Esophagus muscularis mucosa (tissue), 4 donors: ENCODE data around the gene SLC38A2. TPM values are rescaled to one million over a fixed set of nuclear protein-coding genes. Genes with fewer than 3 reads are reported as not detected.

Source experiments
- DNase-seq: peaks from one replicate; pipeline ENCODE4 v3.0.0-alpha.2; 2017; ENCODE audit errors: extremely low spot score
- H3K27ac ChIP-seq, 4 donors: fragments of 200-600 bp; sonication (generic); replicated peaks in 1 of 4; 1 replicate in 3 of 4; 2 replicates in 1 of 4; pipeline ENCODE4 v1.5.1; 2016 to 2019; ENCODE audit warnings: mild to moderate bottlenecking in 1 of 4
- H3K27me3 ChIP-seq, 4 donors: fragments of 200-600 bp; sonication (generic); one replicate each; pipeline versions ENCODE4 v1.5.1 to v1.6.0; 2016 to 2019
- H3K36me3 ChIP-seq, 4 donors: fragments of 200-600 bp; sonication (generic); one replicate each; pipeline ENCODE4 v1.5.1; 2016 to 2019
- H3K4me1 ChIP-seq, 4 donors: fragments of 200-600 bp; sonication (generic); one replicate each; pipeline ENCODE4 v1.5.1; 2016 to 2019
- H3K4me3 ChIP-seq, 4 donors: fragments of 200-600 bp; sonication (generic); 1 replicate in 2 of 4; 2 replicates in 2 of 4; pipeline ENCODE4 v1.5.1; 2016 to 2019; ENCODE audit warnings: mild to moderate bottlenecking in 4 of 4, moderate library complexity in 1 of 4
- H3K9me3 ChIP-seq, 4 donors: fragments of 200-600 bp; sonication (generic); 1 replicate in 3 of 4; 2 replicates in 1 of 4; pipeline ENCODE4 v1.5.1; 2016 to 2019
- CTCF ChIP-seq, 3 experiments: fragments of 200-600 bp in 2 of 3; fragments of 450-650 bp in 1 of 3; sonication (generic) in 2 of 3; IDR thresholded peaks; one replicate each; pipeline ENCODE4 v1.5.1; 2017 to 2019; ENCODE audit warnings: antibody characterized with exemption in 3 of 3, mild to moderate bottlenecking in 2 of 3, moderate library complexity in 1 of 3
- EP300 ChIP-seq: sonication (generic); formaldehyde crosslinking; IDR thresholded peaks from one replicate; pipeline ENCODE4 v1.6.1; 2017; ENCODE audit warnings: antibody characterized with exemption
- POLR2A ChIP-seq: fragments of 450-650 bp; IDR thresholded peaks from one replicate; pipeline ENCODE4 v1.6.1; 2017; ENCODE audit warnings: antibody characterized with exemption, moderate library complexity, mild to moderate bottlenecking, low read depth
- POLR2AphosphoS5 ChIP-seq, 2 donors: sonication (generic); formaldehyde crosslinking; IDR thresholded peaks; one replicate each; pipeline ENCODE4 v1.6.1; 2017; ENCODE audit warnings: antibody characterized with exemption in 2 of 2
- WGBS: methylation state at CpG from one replicate; pipeline ENCODE4 v1.1.5; 2018; 5-methylcytosine and 5-hydroxymethylcytosine counted together
- intact Hi-C: fragments of 100-400 bp; cut with DNase I; formaldehyde crosslinking; loops from one replicate; pipeline ENCODE4 v1.15.1; 2023
- total RNA-seq, 4 donors: library from RNA; depleted of rRNA; stranded (reverse); fragments of >200 nt; gene quantifications; one replicate each; pipeline versions ENCODE4 v1.1.0 to v1.2.1, GENCODE V29; 2016

SLC38A2 gene
- total RNA-seq, 4 donors from 2014 or later: 177 to 241 (median 225) TPM

GRCh38 chr12:46412857-46413256, 40.3 kb upstream of the SLC38A2 start:
- WGBS: 65% methylated on average over 4 of the region's 4 CpGs
- Histone ChIP-seq H3K9me3 (no peaks in the 10 kb centered on the region), H3K4me3 (no peak overlapping the region), H3K27me3 (no peaks in the 10 kb centered on the region), H3K36me3 (no peaks in the 10 kb centered on the region), H3K4me1 (peaks cover 4 to 24% (median 15%) of the 10 kb centered on the region in 4 donors), H3K27ac (no peak overlapping the region)
- intact Hi-C loops: no loop called here
- DNase-seq: no peak
- TF ChIP-seq POLR2A (no peak), POLR2AphosphoS5 (IDR thresholded peaks at IDR 0.05) (no peak), EP300 (no peak), CTCF (IDR thresholded peaks at IDR 0.05) (no peak)

GRCh38 chr12:46410495-46410894, 37.9 kb upstream of the SLC38A2 start:
- TF ChIP-seq EP300: no peak
- no peak for TF ChIP-seq CTCF (IDR thresholded peaks at IDR 0.05)
- TF ChIP-seq POLR2A: no peak
- TF ChIP-seq POLR2AphosphoS5 (IDR thresholded peaks at IDR 0.05): no peak
- H3K27ac ChIP-seq: no peak overlapping the region
- 74% methylated on average over 3 of the region's 3 CpGs for WGBS

GRCh38 chr12:46409974-46410373, 37.4 kb upstream of the SLC38A2 start:
- WGBS: 93% methylated on average over 1 of the region's 1 CpG
- no peak overlapping the region for H3K27ac ChIP-seq
- no peak overlapping the region for H3K4me3 ChIP-seq
- intact Hi-C loops: no loop called here
- peaks cover 4 to 24% (median 15%) of the 10 kb centered on the region in 4 donors for H3K4me1 ChIP-seq
- H3K27me3 ChIP-seq: no peaks in the 10 kb centered on the region
- TF ChIP-seq POLR2AphosphoS5 (IDR thresholded peaks at IDR 0.05) (no peak), CTCF (IDR thresholded peaks at IDR 0.05) (no peak), POLR2A (no peak), EP300 (no peak)
- no peaks in the 10 kb centered on the region for H3K36me3 ChIP-seq
- H3K9me3 ChIP-seq: no peaks in the 10 kb centered on the region
- DNase-seq: no peak

More at GRCh38 chr12:46410495-46410894, 37.9 kb upstream of the SLC38A2 start:
- Histone ChIP-seq H3K4me3 (no peak overlapping the region), H3K9me3 (no peaks in the 10 kb centered on the region), H3K27me3 (no peaks in the 10 kb centered on the region), H3K4me1 (peaks cover 4 to 24% (median 15%) of the 10 kb centered on the region in 4 donors), H3K36me3 (no peaks in the 10 kb centered on the region)
- no peak for DNase-seq
- intact Hi-C loops: no loop called here

- intact Hi-C loops: no loop called here
- 75% methylated on average over 3 of the region's 3 CpGs for WGBS
- H3K27me3 ChIP-seq: no peaks in the 10 kb centered on the region
- no peak overlapping the region for H3K4me3 ChIP-seq
- peaks cover 4 to 28% (median 15%) of the 10 kb centered on the region in 4 donors for H3K4me1 ChIP-seq
- H3K36me3 ChIP-seq: no peaks in the 10 kb centered on the region
- H3K9me3 ChIP-seq: no peaks in the 10 kb centered on the region
- no peak for TF ChIP-seq CTCF (IDR thresholded peaks at IDR 0.05)
- no peak for TF ChIP-seq POLR2AphosphoS5 (IDR thresholded peaks at IDR 0.05)
- no peak for TF ChIP-seq POLR2A
- no peak for TF ChIP-seq EP300
- H3K27ac ChIP-seq: no peak overlapping the region
- DNase-seq: no peak
Measured at GRCh38 chr12:46409342-46409741, 36.8 kb upstream of the SLC38A2 start.

GRCh38 chr12:46408441-46408840, 35.9 kb upstream of the SLC38A2 start:
- peaks cover 3 to 35% (median 15%) of the 10 kb centered on the region in 4 donors for H3K4me1 ChIP-seq
- intact Hi-C loops: no loop called here
- 81% methylated on average over 4 of the region's 4 CpGs for WGBS

More at GRCh38 chr12:46408441-46408840, 35.9 kb upstream of the SLC38A2 start:
- DNase-seq: no peak
- H3K9me3 ChIP-seq: no peaks in the 10 kb centered on the region
- no peak overlapping the region for H3K4me3 ChIP-seq
- TF ChIP-seq POLR2A (no peak), POLR2AphosphoS5 (IDR thresholded peaks at IDR 0.05) (no peak), EP300 (no peak), CTCF (IDR thresholded peaks at IDR 0.05) (no peak)
- no peak overlapping the region for H3K27ac ChIP-seq
- H3K36me3 ChIP-seq: no peaks in the 10 kb centered on the region
- H3K27me3 ChIP-seq: no peaks in the 10 kb centered on the region
